ENCODE measurements around the gene SOS2. TPM values are rescaled to one million over a fixed set of nuclear protein-coding genes. Genes with fewer than 3 reads are reported as not detected.

SOS2 gene
- total RNA-seq, 2 experiments from 2014 or later, result 16.5 to 25.2 TPM

DNA sequence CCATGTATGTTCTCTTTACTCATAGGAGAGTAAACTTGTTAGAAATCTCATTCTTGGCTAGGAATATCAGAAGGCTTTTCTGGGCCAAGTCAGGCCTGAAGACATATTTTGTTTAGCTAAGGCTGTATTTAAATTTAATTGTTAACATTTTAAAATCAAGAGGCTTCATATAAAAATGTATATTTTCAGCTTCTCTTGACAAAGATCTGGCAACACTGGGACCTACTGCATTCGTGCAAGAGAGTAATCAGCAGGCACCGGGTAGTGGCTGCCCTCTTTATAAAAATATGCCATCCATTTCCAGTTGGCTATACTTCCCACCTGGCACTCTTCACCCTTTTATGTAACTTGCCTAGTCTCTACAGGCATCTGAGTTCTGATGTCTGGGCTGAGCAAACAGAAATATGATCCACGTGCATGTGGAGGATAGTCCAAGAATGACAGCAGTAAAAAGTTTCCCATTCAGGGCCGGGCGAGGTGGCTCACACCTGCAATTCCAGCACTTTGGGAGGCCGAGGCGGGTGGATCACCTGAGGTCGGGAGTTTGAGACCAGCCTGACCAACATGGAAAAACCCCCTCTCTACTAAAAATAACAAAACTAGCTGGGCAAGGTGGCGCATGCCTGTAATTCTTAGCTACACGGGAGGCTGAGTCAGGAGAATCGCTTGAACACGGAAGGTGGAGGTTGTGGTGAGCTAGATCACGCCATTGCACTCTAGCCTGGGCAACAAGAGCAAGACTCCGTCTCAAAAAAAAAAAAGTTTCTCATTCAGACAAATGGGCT is 2.0 kb upstream of the SOS2 start:
- BruUV-seq (replicated peaks), result no TSS peak
- H3K36me3 ChIP-seq (ENCODE audit: insufficient read depth, low read length), result peaks cover 5% of the 10 kb centered on the region
- peaks cover 11% of the 10 kb centered on the region for H3K9me3 ChIP-seq (ENCODE audit: low read length)
- TF ChIP-seq EZH2phosphoT487 (IDR thresholded peaks at IDR 0.05; ENCODE audit: borderline replicate concordance, low read depth, low read length), result no peak
- TF ChIP-seq, protein P1, sequence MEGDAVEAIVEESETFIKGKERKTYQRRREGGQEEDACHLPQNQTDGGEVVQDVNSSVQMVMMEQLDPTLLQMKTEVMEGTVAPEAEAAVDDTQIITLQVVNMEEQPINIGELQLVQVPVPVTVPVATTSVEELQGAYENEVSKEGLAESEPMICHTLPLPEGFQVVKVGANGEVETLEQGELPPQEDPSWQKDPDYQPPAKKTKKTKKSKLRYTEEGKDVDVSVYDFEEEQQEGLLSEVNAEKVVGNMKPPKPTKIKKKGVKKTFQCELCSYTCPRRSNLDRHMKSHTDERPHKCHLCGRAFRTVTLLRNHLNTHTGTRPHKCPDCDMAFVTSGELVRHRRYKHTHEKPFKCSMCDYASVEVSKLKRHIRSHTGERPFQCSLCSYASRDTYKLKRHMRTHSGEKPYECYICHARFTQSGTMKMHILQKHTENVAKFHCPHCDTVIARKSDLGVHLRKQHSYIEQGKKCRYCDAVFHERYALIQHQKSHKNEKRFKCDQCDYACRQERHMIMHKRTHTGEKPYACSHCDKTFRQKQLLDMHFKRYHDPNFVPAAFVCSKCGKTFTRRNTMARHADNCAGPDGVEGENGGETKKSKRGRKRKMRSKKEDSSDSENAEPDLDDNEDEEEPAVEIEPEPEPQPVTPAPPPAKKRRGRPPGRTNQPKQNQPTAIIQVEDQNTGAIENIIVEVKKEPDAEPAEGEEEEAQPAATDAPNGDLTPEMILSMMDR (conservative IDR thresholded peaks at IDR 0.05; ENCODE audit: low read length), result no peak
- H3K4me3 ChIP-seq (ENCODE audit: low read depth, low read length, poor library complexity, severe bottlenecking), result no peak overlapping the region
- intact Hi-C loops (cut with micrococcal nuclease; ENCODE audit: unreplicated experiment), result loop anchor here (5.0 kb wide), 2 partner anchors 554 to 601 kb away; no protein-coding TSS in a partner anchor
- H4K20me1 ChIP-seq (ENCODE audit: insufficient read depth, low read length), result no peaks in the 10 kb centered on the region
- H3K4me1 ChIP-seq (ENCODE audit: insufficient read depth, low read length, poor library complexity, severe bottlenecking), result peaks cover 29% of the 10 kb centered on the region
- CTCF ChIA-PET (ENCODE audit: unreplicated experiment), result no interaction called here
- peaks cover 25% of the 10 kb centered on the region for H3K79me2 ChIP-seq (ENCODE audit: insufficient read depth, low read depth, low read length)
- no peak overlapping the region for H3K27ac ChIP-seq (ENCODE audit: low read depth, low read length, poor library complexity, severe bottlenecking)
- no peak for DNase-seq (ENCODE audit: low spot score)
- POLR2A ChIA-PET, result interaction anchor here (1.0 to 1.6 kb wide), 2 partner anchors 25 to 78 kb away, joined by 3 read pairs; no protein-coding TSS in a partner anchor
- H3K4me2 ChIP-seq (ENCODE audit: low read length), result no peak overlapping the region
- H3K9me2 ChIP-seq (ENCODE audit: insufficient read depth, low read length), result no peaks in the 10 kb centered on the region
- H2AFZ ChIP-seq (ENCODE audit: low read length), result no peak overlapping the region

DNA sequence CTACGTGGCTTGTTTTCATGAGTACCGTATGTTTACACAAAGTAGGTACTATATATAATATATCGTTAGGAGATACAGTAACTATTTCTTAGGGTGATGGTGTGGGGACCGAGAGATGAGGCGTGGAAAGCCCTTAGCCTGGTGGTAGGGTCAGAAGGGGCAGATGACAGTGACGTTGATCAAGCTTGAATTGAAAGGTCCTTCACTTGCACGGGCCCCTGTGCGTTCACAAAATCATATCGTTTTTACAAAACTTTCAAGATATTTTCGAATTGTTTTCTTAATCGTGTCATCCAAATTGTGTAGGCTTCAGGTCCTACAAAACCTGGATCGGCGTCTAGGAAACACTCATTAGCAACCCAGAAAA is 881 bp upstream of the SOS2 start:
- intact Hi-C loops (cut with micrococcal nuclease; ENCODE audit: unreplicated experiment), result loop anchor here (5.0 kb wide), 2 partner anchors 555 to 600 kb away; no protein-coding TSS in a partner anchor
- CTCF ChIA-PET (ENCODE audit: unreplicated experiment), result no interaction called here
- Histone ChIP-seq H2AFZ (ENCODE audit: low read length) (peak overlapping the region; percentile 98), H3K4me3 (ENCODE audit: low read depth, low read length, poor library complexity, severe bottlenecking) (peak overlapping the region; percentile 94), H3K4me1 (ENCODE audit: insufficient read depth, low read length, poor library complexity, severe bottlenecking) (peaks cover 23% of the 10 kb centered on the region), H3K4me2 (ENCODE audit: low read length) (peak overlapping the region; percentile 87), H3K79me2 (ENCODE audit: insufficient read depth, low read depth, low read length) (peaks cover 35% of the 10 kb centered on the region), H3K9me2 (ENCODE audit: insufficient read depth, low read length) (no peaks in the 10 kb centered on the region), H3K27ac (ENCODE audit: low read depth, low read length, poor library complexity, severe bottlenecking) (peak overlapping the region; percentile 81), H3K9me3 (ENCODE audit: low read length) (peaks cover 20% of the 10 kb centered on the region), H3K36me3 (ENCODE audit: insufficient read depth, low read length) (peaks cover 13% of the 10 kb centered on the region), H4K20me1 (ENCODE audit: insufficient read depth, low read length) (no peaks in the 10 kb centered on the region)
- POLR2A ChIA-PET, result interaction anchor here (0.5 to 1.0 kb wide), 3 partner anchors 30 to 373 kb away, joined by 3 read pairs; no protein-coding TSS in a partner anchor
- no peak for DNase-seq (ENCODE audit: low spot score)
- no TSS peak for BruUV-seq (replicated peaks)
- no peak for TF ChIP-seq EZH2phosphoT487 (IDR thresholded peaks at IDR 0.05; ENCODE audit: borderline replicate concordance, low read depth, low read length)

DNA sequence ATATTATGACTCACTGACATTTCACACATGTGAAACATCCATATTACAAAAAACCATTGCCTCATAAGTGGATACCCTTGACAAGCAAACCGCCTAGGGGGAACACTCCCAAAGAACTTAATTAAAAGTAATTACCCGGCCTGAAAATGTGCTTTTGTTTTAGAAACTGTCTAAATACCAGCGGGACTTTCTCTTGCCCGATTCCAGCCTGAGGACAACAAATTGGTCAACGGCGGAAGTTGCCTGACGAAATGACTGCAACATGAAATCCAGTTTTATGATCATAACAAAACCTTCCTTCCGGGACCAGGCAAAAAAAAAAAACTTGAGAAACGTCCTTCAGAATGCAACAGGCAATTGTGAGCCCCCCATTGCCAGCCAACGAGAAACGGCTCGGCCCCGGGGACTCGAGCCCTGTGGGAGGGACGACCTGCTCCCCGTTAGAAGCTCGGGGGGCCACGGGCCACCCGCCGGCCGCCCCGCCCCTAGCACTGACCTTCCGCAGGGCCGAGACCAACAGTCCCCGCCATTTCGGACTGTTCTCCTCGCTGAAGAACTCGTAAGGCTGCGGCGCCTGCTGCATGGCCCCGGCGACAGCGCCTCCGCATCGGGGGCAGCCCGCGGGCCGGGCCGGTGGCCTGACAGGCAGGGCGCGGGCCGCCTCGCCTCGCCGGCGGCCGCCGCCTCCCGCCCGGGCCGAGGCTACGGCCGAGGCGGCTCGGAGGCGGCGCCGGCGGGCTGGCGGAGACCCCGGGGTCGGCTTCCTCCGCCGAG is 490 bp downstream of the SOS2 start:
- peak; percentile 66 for DNase-seq (ENCODE audit: low spot score)
- H4K20me1 ChIP-seq (ENCODE audit: insufficient read depth, low read length), result no peaks in the 10 kb centered on the region
- peaks cover 18% of the 10 kb centered on the region for H3K9me3 ChIP-seq (ENCODE audit: low read length)
- peak overlapping the region; percentile 94 for H3K4me3 ChIP-seq (ENCODE audit: low read depth, low read length, poor library complexity, severe bottlenecking)
- H3K79me2 ChIP-seq (ENCODE audit: insufficient read depth, low read depth, low read length), result peaks cover 43% of the 10 kb centered on the region
- H3K27ac ChIP-seq (ENCODE audit: low read depth, low read length, poor library complexity, severe bottlenecking), result peak overlapping the region; percentile 81
- no peaks in the 10 kb centered on the region for H3K9me2 ChIP-seq (ENCODE audit: insufficient read depth, low read length)
- ChIA-PET CTCF (ENCODE audit: unreplicated experiment) (no interaction called here), POLR2A (no interaction called here)
- H3K4me2 ChIP-seq (ENCODE audit: low read length), result peak overlapping the region; percentile 89
- BruUV-seq (replicated peaks), result no TSS peak
- H2AFZ ChIP-seq (ENCODE audit: low read length), result peak overlapping the region; percentile 84
- intact Hi-C loops (cut with micrococcal nuclease; ENCODE audit: unreplicated experiment), result loop anchor here (1.0 to 5.0 kb wide), 6 partner anchors 81 to 599 kb away; partner anchors contain the start of genes DMAC2L, L2HGDH, MAP4K5 and VCPKMT
- peaks cover 13% of the 10 kb centered on the region for H3K36me3 ChIP-seq (ENCODE audit: insufficient read depth, low read length)
- no peak for TF ChIP-seq EZH2phosphoT487 (IDR thresholded peaks at IDR 0.05; ENCODE audit: borderline replicate concordance, low read depth, low read length)
- TF ChIP-seq, protein P1 (conservative IDR thresholded peaks at IDR 0.05; ENCODE audit: low read length), result 0 out of 2 replicates have a peak, but pooled peaks have one; percentile 9
- peaks cover 18% of the 10 kb centered on the region for H3K4me1 ChIP-seq (ENCODE audit: insufficient read depth, low read length, poor library complexity, severe bottlenecking)

Data from OCI-LY7 (cell line).